ENCODE measurements around the gene YOD1. TPM values are rescaled to one million over a fixed set of nuclear protein-coding genes. Genes with fewer than 3 reads are reported as not detected.

YOD1 gene
- total RNA-seq, 4 donors from 2014 or later: 9.0 to 17.5 (median 12.0) TPM

DNA sequence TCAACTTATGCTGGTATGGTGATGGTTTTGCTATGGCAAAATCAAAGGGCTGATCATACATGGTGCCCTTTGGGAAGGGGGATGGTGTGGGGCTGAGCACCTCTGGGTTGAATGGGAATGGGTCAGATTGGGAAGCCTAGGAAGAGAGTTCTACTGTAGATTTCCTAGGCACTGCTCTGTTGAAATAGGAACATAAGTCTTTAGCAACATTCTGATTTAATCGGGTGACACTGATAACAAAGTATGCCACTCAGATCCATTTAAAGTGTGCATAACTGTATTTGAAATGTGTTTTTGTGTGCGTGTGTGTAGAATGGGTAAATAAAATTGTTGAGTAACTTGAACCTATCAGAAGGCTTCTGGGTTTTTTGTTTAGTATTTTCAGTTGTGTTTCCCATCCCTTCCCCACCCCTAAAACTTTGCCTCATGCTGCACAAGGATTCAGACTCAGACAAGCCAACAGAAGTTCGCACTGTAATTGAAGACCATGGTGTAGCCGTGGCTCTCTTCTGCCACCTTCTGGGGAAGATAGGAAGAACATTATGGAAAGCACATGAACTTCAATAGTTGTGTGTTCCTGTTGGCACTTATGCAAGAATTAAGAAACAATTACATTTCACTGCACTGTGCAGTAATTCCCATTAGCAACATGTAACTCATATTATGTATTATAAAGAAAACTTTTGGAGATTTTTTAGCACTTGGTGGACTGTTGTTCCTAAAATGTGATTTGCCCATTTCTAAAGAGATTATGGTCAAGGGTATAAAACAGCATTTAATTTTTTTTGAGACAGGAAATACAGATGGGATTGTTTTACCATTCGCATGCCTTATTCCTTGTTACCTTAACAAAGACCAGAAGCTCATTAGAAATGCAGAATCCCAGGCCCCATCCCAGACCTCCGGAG is 26.7 kb upstream of the YOD1 start:
- in situ Hi-C loops (cut with MboI; ENCODE audit: low pct_ligation_motif_present in 1 of 4, low pct_unique_long_range_greater_than_20kb in 1 of 4, low sequenced_read_pairs in 3 of 4) (loop anchor here (10.0 to 25.0 kb wide), 3 partner anchors 327 to 435 kb away; partner anchors contain the start of gene CR1 (in 2 of the 4)), intact Hi-C loops (cut with DNase I; ENCODE audit: low total_unique reads) (no loop called here)
- peaks cover 0 to 5% (median 0%) of the 10 kb centered on the region in 4 donors for H3K36me3 ChIP-seq
- H3K9me3 ChIP-seq: no peaks in the 10 kb centered on the region
- peaks cover 0 to 15% (median 0%) of the 10 kb centered on the region in 4 donors for H3K4me1 ChIP-seq
- TF ChIP-seq EP300 (IDR thresholded peaks at IDR 0.05; ENCODE audit: low read depth) (no peak), POLR2AphosphoS5 (IDR thresholded peaks at IDR 0.05) (peak in 1 of 3 donors; percentile 48)
- TF ChIP-seq, protein P1, sequence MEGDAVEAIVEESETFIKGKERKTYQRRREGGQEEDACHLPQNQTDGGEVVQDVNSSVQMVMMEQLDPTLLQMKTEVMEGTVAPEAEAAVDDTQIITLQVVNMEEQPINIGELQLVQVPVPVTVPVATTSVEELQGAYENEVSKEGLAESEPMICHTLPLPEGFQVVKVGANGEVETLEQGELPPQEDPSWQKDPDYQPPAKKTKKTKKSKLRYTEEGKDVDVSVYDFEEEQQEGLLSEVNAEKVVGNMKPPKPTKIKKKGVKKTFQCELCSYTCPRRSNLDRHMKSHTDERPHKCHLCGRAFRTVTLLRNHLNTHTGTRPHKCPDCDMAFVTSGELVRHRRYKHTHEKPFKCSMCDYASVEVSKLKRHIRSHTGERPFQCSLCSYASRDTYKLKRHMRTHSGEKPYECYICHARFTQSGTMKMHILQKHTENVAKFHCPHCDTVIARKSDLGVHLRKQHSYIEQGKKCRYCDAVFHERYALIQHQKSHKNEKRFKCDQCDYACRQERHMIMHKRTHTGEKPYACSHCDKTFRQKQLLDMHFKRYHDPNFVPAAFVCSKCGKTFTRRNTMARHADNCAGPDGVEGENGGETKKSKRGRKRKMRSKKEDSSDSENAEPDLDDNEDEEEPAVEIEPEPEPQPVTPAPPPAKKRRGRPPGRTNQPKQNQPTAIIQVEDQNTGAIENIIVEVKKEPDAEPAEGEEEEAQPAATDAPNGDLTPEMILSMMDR (IDR thresholded peaks at IDR 0.05): peak; percentile 86 to 93 (median 88)
- no peaks in the 10 kb centered on the region for H3K27me3 ChIP-seq
- WGBS, 2 donors (ENCODE audit: low coverage in 1 of 2): 30 to 37% methylated on average over 6 of the region's 6 CpGs
- peak; percentile 74 for DNase-seq
- no peak overlapping the region for H3K4me3 ChIP-seq
- peak overlapping the region in 2 of 4 donors; percentile 42 to 46 for H3K27ac ChIP-seq

DNA sequence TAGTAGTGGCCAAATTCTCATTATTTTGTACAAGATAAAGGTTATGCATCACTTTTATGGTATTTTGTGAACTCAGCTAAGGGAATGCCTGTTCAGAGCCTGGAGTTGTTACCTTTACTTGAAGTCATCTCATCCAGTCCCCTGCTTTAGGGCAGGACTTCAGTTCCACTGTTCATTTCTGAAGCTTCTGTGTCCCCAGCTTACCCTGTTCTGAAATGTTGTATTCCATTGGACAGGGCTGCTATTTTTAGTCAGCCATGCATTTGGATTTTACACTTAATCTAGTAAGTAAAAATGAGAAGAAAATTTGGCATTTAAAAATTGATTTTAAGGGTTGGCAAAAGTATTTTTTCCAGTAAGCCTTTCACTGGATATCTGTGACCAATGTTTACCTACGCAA is 26.0 kb upstream of the YOD1 start:
- Histone ChIP-seq H3K27me3 (no peaks in the 10 kb centered on the region), H3K4me1 (peaks cover 0 to 15% (median 0%) of the 10 kb centered on the region in 4 donors), H3K27ac (peak overlapping the region in 2 of 4 donors; percentile 15 to 46), H3K4me3 (no peak overlapping the region), H3K9me3 (no peaks in the 10 kb centered on the region), H3K36me3 (peaks cover 0 to 9% (median 0%) of the 10 kb centered on the region in 4 donors)
- TF ChIP-seq, protein P1 (IDR thresholded peaks at IDR 0.05): no peak
- TF ChIP-seq POLR2A (IDR thresholded peaks at IDR 0.05): no peak
- no peak for TF ChIP-seq EP300 (IDR thresholded peaks at IDR 0.05; ENCODE audit: low read depth)
- TF ChIP-seq POLR2AphosphoS5 (IDR thresholded peaks at IDR 0.05): no peak
- in situ Hi-C loops (cut with MboI; ENCODE audit: low pct_ligation_motif_present in 1 of 4, low pct_unique_long_range_greater_than_20kb in 1 of 4, low sequenced_read_pairs in 3 of 4): loop anchor here (10.0 to 25.0 kb wide), 3 partner anchors 328 to 435 kb away; partner anchors contain the start of gene CR1 (in 2 of the 4)
- no peak for DNase-seq
- intact Hi-C loops (cut with DNase I; ENCODE audit: low total_unique reads): no loop called here
- 68 to 71% methylated on average over 1 of the region's 1 CpG for WGBS, 2 donors (ENCODE audit: low coverage in 1 of 2)

DNA sequence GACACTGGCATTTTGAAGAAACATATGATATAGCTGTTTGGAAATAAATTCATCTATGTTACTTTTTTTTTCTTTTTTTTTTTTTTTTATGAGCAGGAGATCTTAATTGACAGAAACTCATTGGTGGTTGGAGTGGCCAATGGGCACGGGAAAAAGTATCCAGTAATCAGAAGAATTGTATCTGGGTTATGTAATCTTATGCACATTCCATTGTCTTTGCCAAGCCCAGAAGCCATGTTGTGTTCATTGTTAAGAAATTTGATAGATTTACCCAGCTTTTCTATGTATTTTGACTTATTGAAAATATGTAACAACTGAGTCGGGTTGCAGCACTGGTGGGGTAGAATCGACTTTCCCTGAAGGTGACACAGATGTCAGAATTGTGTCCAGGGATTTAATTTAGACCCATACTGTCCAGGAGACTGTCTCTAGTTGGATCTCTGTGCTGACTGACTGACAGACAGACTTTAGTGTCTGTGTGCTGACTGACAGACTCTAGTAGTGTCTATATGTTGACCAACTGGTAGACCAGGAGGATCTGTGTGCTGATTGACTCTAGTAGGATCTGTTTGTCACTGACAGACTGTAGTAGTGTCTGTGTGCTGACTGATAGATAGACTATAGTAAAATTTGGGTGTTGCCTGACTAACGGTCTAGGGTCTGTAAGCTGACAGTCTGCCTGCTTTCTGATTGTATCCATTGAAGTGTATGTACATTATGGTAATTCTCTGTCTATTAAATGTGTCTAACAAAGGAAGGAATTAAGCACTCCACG is 25.4 kb upstream of the YOD1 start:
- TF ChIP-seq, protein P1 (IDR thresholded peaks at IDR 0.05): no peak
- TF ChIP-seq POLR2A (IDR thresholded peaks at IDR 0.05) (no peak), POLR2AphosphoS5 (IDR thresholded peaks at IDR 0.05) (no peak), EP300 (IDR thresholded peaks at IDR 0.05; ENCODE audit: low read depth) (no peak)
- 57 to 58% methylated on average over 5 of the region's 5 CpGs for WGBS, 2 donors (ENCODE audit: low coverage in 1 of 2)
- intact Hi-C loops (cut with DNase I; ENCODE audit: low total_unique reads): no loop called here
- Histone ChIP-seq H3K27ac (peak overlapping the region in 2 of 4 donors; percentile 15 to 46), H3K4me3 (no peak overlapping the region), H3K36me3 (peaks cover 0 to 14% (median 2%) of the 10 kb centered on the region in 4 donors), H3K27me3 (no peaks in the 10 kb centered on the region), H3K9me3 (no peaks in the 10 kb centered on the region), H3K4me1 (peaks cover 0 to 15% (median 0%) of the 10 kb centered on the region in 4 donors)
- in situ Hi-C loops (cut with MboI; ENCODE audit: low pct_ligation_motif_present in 1 of 4, low pct_unique_long_range_greater_than_20kb in 1 of 4, low sequenced_read_pairs in 3 of 4): loop anchor here (10.0 to 25.0 kb wide), 3 partner anchors 328 to 436 kb away; partner anchors contain the start of gene CR1 (in 2 of the 4)
- DNase-seq: no peak
